Hepatocyte (in vitro differentiated cells): ENCODE data around the gene KLHL30. TPM values are rescaled to one million over a fixed set of nuclear protein-coding genes. Genes with fewer than 3 reads are reported as not detected.

Experiments used
- DNase-seq: peaks from one replicate; pipeline ENCODE4 v3.0.0-alpha.2; 2016; ENCODE audit warnings: low spot score
- H2AFZ ChIP-seq: fragments of 200-600 bp; sonication (generic); 2 replicates; pipeline ENCODE4 v1.6.0; 2016; ENCODE audit warnings: antibody characterized with exemption, mild to moderate bottlenecking
- H3K27ac ChIP-seq: fragments of 200-600 bp; sonication (generic); 2 replicates; pipeline ENCODE4 v1.5.1; 2016; ENCODE audit warnings: mild to moderate bottlenecking
- H3K27me3 ChIP-seq: fragments of 200-600 bp; sonication (generic); 2 replicates; pipeline ENCODE4 v1.6.1; 2016
- H3K36me3 ChIP-seq: fragments of 200-600 bp; sonication (generic); replicated peaks from 2 replicates; pipeline ENCODE4 v1.5.1; 2016; ENCODE audit warnings: low read depth; ENCODE audit not compliant: insufficient read depth
- H3K4me1 ChIP-seq: fragments of 200-600 bp; sonication (generic); 2 replicates; pipeline ENCODE4 v1.5.1; 2016; ENCODE audit warnings: mild to moderate bottlenecking, moderate library complexity; ENCODE audit not compliant: insufficient read depth
- H3K4me2 ChIP-seq: fragments of 200-600 bp; sonication (generic); 2 replicates; pipeline ENCODE4 v1.6.0; 2016
- H3K4me3 ChIP-seq: fragments of 200-600 bp; sonication (generic); 2 replicates; pipeline ENCODE4 v1.5.1; 2016; ENCODE audit warnings: mild to moderate bottlenecking
- H3K79me2 ChIP-seq: fragments of 200-600 bp; sonication (generic); 2 replicates; pipeline ENCODE4 v1.6.0; 2017; ENCODE audit warnings: mild to moderate bottlenecking
- H3K9me2 ChIP-seq: fragments of 200-600 bp; sonication (generic); replicated peaks from 2 replicates; pipeline ENCODE4 v1.6.0; 2017; ENCODE audit warnings: mild to moderate bottlenecking; ENCODE audit not compliant: insufficient read depth
- H3K9me3 ChIP-seq: fragments of 200-600 bp; sonication (generic); 2 replicates; pipeline ENCODE4 v1.5.1; 2016; ENCODE audit warnings: low read depth, mild to moderate bottlenecking
- H4K20me1 ChIP-seq: fragments of 200-600 bp; sonication (generic); 2 replicates; pipeline ENCODE4 v1.6.0; 2016; ENCODE audit warnings: mild to moderate bottlenecking; ENCODE audit not compliant: insufficient read depth, poor library complexity, severe bottlenecking
- EZH2 ChIP-seq: fragments of 200-600 bp; sonication (generic); IDR thresholded peaks from 2 replicates; pipeline ENCODE4 v1.6.1; 2016; ENCODE audit warnings: antibody characterized with exemption, mild to moderate bottlenecking, borderline replicate concordance
- EZH2phosphoT487 ChIP-seq: fragments of 200-600 bp; sonication (generic); IDR thresholded peaks from one replicate; pipeline ENCODE4 v1.6.1; 2018; ENCODE audit warnings: antibody characterized with exemption, mild to moderate bottlenecking, low read depth, moderate library complexity; ENCODE audit not compliant: unreplicated experiment, severe bottlenecking
- WGBS: methylation state at CpG from one replicate; pipeline ENCODE4 v1.1.6; 2016; ENCODE audit warnings: low lambda C conversion rate; ENCODE audit errors: missing lambda C conversion rate; 5-methylcytosine and 5-hydroxymethylcytosine counted together
- polyA plus RNA-seq: library from polyadenylated mRNA; unstranded; fragments of >200 nt; fragmentation: Nextera tagmentation; extraction: Ambion mirVana; gene quantifications from 2 replicates; pipeline ENCODE4 v1.2.1, GENCODE V29; 2016
- total RNA-seq: library from RNA; depleted of rRNA; stranded (reverse); fragments of >200 nt; gene quantifications from 2 replicates; pipeline ENCODE4 v1.2.3, GENCODE V29; 2014
- TF ChIP-seq, protein P1 (sequence below): fragments of 200-600 bp; sonication (generic); IDR thresholded peaks from 2 replicates; pipeline ENCODE4 v1.5.1; 2016; ENCODE audit warnings: antibody characterized with exemption, mild to moderate bottlenecking; ENCODE audit not compliant: poor library complexity

KLHL30 gene
- total and polyA plus RNA-seq, 2 experiments from 2014 or later: 0.15 TPM; not detected in 1

- no peak overlapping the region for H3K4me3 ChIP-seq
- H3K27me3 ChIP-seq: no peaks in the 10 kb centered on the region
- no peaks in the 10 kb centered on the region for H3K36me3 ChIP-seq
- no peaks in the 10 kb centered on the region for H4K20me1 ChIP-seq
- H3K79me2 ChIP-seq: no peaks in the 10 kb centered on the region
- no peak for DNase-seq
- no peak for TF ChIP-seq EZH2
- TF ChIP-seq, protein P1, sequence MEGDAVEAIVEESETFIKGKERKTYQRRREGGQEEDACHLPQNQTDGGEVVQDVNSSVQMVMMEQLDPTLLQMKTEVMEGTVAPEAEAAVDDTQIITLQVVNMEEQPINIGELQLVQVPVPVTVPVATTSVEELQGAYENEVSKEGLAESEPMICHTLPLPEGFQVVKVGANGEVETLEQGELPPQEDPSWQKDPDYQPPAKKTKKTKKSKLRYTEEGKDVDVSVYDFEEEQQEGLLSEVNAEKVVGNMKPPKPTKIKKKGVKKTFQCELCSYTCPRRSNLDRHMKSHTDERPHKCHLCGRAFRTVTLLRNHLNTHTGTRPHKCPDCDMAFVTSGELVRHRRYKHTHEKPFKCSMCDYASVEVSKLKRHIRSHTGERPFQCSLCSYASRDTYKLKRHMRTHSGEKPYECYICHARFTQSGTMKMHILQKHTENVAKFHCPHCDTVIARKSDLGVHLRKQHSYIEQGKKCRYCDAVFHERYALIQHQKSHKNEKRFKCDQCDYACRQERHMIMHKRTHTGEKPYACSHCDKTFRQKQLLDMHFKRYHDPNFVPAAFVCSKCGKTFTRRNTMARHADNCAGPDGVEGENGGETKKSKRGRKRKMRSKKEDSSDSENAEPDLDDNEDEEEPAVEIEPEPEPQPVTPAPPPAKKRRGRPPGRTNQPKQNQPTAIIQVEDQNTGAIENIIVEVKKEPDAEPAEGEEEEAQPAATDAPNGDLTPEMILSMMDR: no peak
- TF ChIP-seq EZH2phosphoT487: no peak
- no peaks in the 10 kb centered on the region for H3K4me1 ChIP-seq
- H2AFZ ChIP-seq: no peak overlapping the region
- no peaks in the 10 kb centered on the region for H3K9me2 ChIP-seq
- H3K4me2 ChIP-seq: no peak overlapping the region
- no peak overlapping the region for H3K27ac ChIP-seq
- WGBS: 95% methylated on average over 14 of the region's 15 CpGs
- no peaks in the 10 kb centered on the region for H3K9me3 ChIP-seq
These were observed 10.5 kb downstream of the KLHL30 start for GRCh38 chr2:238148981-238149380.

- H3K4me1 ChIP-seq: no peaks in the 10 kb centered on the region
- no peak for DNase-seq
- H3K9me2 ChIP-seq: no peaks in the 10 kb centered on the region
- 86% methylated on average over 13 of the region's 14 CpGs for WGBS
- no peak for TF ChIP-seq EZH2phosphoT487
- TF ChIP-seq EZH2: no peak
- TF ChIP-seq, protein P1: no peak
- H3K27me3 ChIP-seq: no peaks in the 10 kb centered on the region
- no peak overlapping the region for H3K4me3 ChIP-seq
- no peak overlapping the region for H3K27ac ChIP-seq
- no peaks in the 10 kb centered on the region for H3K79me2 ChIP-seq
- no peak overlapping the region for H3K4me2 ChIP-seq
- H3K36me3 ChIP-seq: no peaks in the 10 kb centered on the region
- H2AFZ ChIP-seq: no peak overlapping the region
- no peaks in the 10 kb centered on the region for H4K20me1 ChIP-seq
- no peaks in the 10 kb centered on the region for H3K9me3 ChIP-seq
These were observed 11.5 kb downstream of the KLHL30 start for GRCh38 chr2:238149841-238150572.

DNA sequence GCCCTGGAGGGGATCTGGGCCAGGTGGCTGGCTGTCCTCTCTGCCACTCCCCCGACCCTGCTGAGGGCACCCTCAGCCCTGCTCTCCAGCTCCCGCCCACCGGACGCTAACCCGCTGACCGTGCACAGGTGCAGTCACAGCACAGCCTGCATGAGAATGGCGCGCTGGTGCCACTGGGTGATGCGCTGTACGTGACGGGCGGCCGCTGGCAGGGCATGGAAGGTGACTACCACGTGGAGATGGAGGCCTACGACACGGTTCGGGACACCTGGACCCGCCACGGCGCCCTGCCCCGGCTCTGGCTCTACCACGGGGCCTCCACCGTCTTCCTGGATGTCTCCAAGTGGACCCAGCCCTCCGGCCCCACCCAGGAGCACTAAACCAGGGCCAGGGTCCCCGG is 12.2 kb downstream of the KLHL30 start:
- Histone ChIP-seq H2AFZ (no peak overlapping the region), H3K9me3 (no peaks in the 10 kb centered on the region), H3K4me1 (no peaks in the 10 kb centered on the region), H3K79me2 (no peaks in the 10 kb centered on the region), H3K9me2 (no peaks in the 10 kb centered on the region), H3K4me3 (no peak overlapping the region), H3K27me3 (no peaks in the 10 kb centered on the region), H3K27ac (no peak overlapping the region), H4K20me1 (no peaks in the 10 kb centered on the region), H3K36me3 (no peaks in the 10 kb centered on the region), H3K4me2 (no peak overlapping the region)
- WGBS: 95% methylated on average over 21 of the region's 25 CpGs
- no peak for DNase-seq
- no peak for TF ChIP-seq EZH2phosphoT487
- TF ChIP-seq, protein P1: no peak
- TF ChIP-seq EZH2: no peak
